H9 (cell line): ENCODE data around the gene ROBO4. TPM values are rescaled to one million over a fixed set of nuclear protein-coding genes. Genes with fewer than 3 reads are reported as not detected.

Experiments used
- DNase-seq: peaks from one replicate; pipeline ENCODE4 v3.0.0-alpha.2; 2017
- H2AFZ ChIP-seq: one replicate; pipeline ENCODE4 v1.6.1; 2013; ENCODE audit warnings: mild to moderate bottlenecking, low read length, control low read depth, moderate library complexity
- H2AK5ac ChIP-seq: 2 replicates; pipeline ENCODE4 v1.6.1; 2013; ENCODE audit warnings: low read length, control low read depth, mixed read lengths; ENCODE audit not compliant: insufficient read length
- H2BK120ac ChIP-seq: one replicate; pipeline ENCODE4 v1.6.1; 2013; ENCODE audit warnings: low read depth, mild to moderate bottlenecking, low read length, control low read depth, inconsistent platforms; ENCODE audit not compliant: poor library complexity, severe bottlenecking
- H2BK12ac ChIP-seq: 2 replicates; pipeline ENCODE4 v1.6.1; 2013; ENCODE audit warnings: low read length, control low read depth, mixed read lengths, low read depth; ENCODE audit not compliant: insufficient read length
- H2BK15ac ChIP-seq: 2 replicates; pipeline ENCODE4 v1.6.1; 2013; ENCODE audit warnings: low read depth, low read length, control low read depth
- H2BK20ac ChIP-seq: one replicate; pipeline ENCODE4 v1.6.1; 2013; ENCODE audit warnings: low read depth, mild to moderate bottlenecking, low read length, control low read depth, inconsistent platforms; ENCODE audit not compliant: poor library complexity, severe bottlenecking
- H2BK5ac ChIP-seq: 2 replicates; pipeline ENCODE4 v1.6.1; 2013; ENCODE audit warnings: low read length, control low read depth, mixed read lengths; ENCODE audit not compliant: insufficient read length
- H3K14ac ChIP-seq: 2 replicates; pipeline ENCODE4 v1.6.1; 2013; ENCODE audit warnings: low read length, control low read depth; ENCODE audit not compliant: insufficient read depth
- H3K18ac ChIP-seq: 2 replicates; pipeline ENCODE4 v1.6.1; 2013; ENCODE audit warnings: low read depth, mild to moderate bottlenecking, mixed read lengths, low read length, control low read depth; ENCODE audit not compliant: insufficient read length
- H3K23ac ChIP-seq: 2 replicates; pipeline ENCODE4 v1.6.1; 2013; ENCODE audit warnings: low read length, control low read depth, mixed read lengths, low read depth; ENCODE audit not compliant: insufficient read length
- H3K23me2 ChIP-seq: 2 replicates; pipeline ENCODE4 v1.6.1; 2013; ENCODE audit warnings: low read depth, mild to moderate bottlenecking, mixed read lengths, low read length, control low read depth; ENCODE audit not compliant: insufficient read length, poor library complexity, severe bottlenecking
- H3K27ac ChIP-seq: 2 replicates; pipeline ENCODE4 v1.5.1; 2013; ENCODE audit warnings: low read length, control low read depth, mixed read lengths, low read depth; ENCODE audit not compliant: insufficient read length
- H3K27me3 ChIP-seq: 2 replicates; pipeline ENCODE4 v1.6.1; 2013; ENCODE audit warnings: low read length, control low read depth, inconsistent platforms; ENCODE audit not compliant: insufficient read depth
- H3K4ac ChIP-seq: 2 replicates; pipeline ENCODE4 v1.6.1; 2013; ENCODE audit warnings: low read depth, mild to moderate bottlenecking, control low read depth, inconsistent platforms, low read length, moderate library complexity
- H3K4me1 ChIP-seq: 2 replicates; pipeline ENCODE4 v1.6.1; 2013; ENCODE audit warnings: low read length, control low read depth, inconsistent platforms; ENCODE audit not compliant: insufficient read depth
- H3K4me2 ChIP-seq: 2 replicates; pipeline ENCODE4 v1.6.1; 2013; ENCODE audit warnings: low read length, control low read depth, mixed read lengths; ENCODE audit not compliant: insufficient read length, insufficient read depth
- H3K56ac ChIP-seq: 2 replicates; pipeline ENCODE4 v1.6.1; 2013; ENCODE audit warnings: low read depth, mild to moderate bottlenecking, mixed read lengths, low read length, control low read depth; ENCODE audit not compliant: insufficient read length
- H3K79me1 ChIP-seq: 2 replicates; pipeline ENCODE4 v1.6.1; 2013; ENCODE audit warnings: low read depth, mild to moderate bottlenecking, moderate library complexity, low read length, control low read depth, inconsistent platforms; ENCODE audit not compliant: insufficient read depth, poor library complexity, severe bottlenecking
- H3K79me2 ChIP-seq: 2 replicates; pipeline ENCODE4 v1.6.1; 2013; ENCODE audit warnings: low read length, control low read depth, inconsistent platforms; ENCODE audit not compliant: insufficient read depth
- H3K9ac ChIP-seq: 2 replicates; pipeline ENCODE4 v1.6.1; 2013; ENCODE audit warnings: low read length, control low read depth, mixed read lengths; ENCODE audit not compliant: insufficient read length; ENCODE audit errors: extremely low read depth
- H3K9me3 ChIP-seq: one replicate; pipeline ENCODE4 v1.6.1; 2013; ENCODE audit warnings: low read depth, low read length, inconsistent platforms; ENCODE audit not compliant: control insufficient read depth
- H3T11ph ChIP-seq: one replicate; pipeline ENCODE4 v1.6.1; 2013; ENCODE audit warnings: mild to moderate bottlenecking, low read length, control low read depth, inconsistent platforms
- H4K20me1 ChIP-seq: one replicate; pipeline ENCODE4 v1.6.1; 2013; ENCODE audit not compliant: control insufficient read depth, insufficient read length, insufficient read depth
- H4K5ac ChIP-seq: 2 replicates; pipeline ENCODE4 v1.6.1; 2013; ENCODE audit warnings: low read depth, mild to moderate bottlenecking, mixed read lengths, low read length, control low read depth; ENCODE audit not compliant: insufficient read length
- H4K8ac ChIP-seq: replicated peaks from 2 replicates; pipeline ENCODE4 v1.6.1; 2013; ENCODE audit warnings: low read length, control low read depth, mixed read lengths, low read depth; ENCODE audit not compliant: insufficient read length
- H4K91ac ChIP-seq: 2 replicates; pipeline ENCODE4 v1.6.1; 2013; ENCODE audit warnings: low read depth, mild to moderate bottlenecking, moderate library complexity, mixed read lengths, low read length, control low read depth; ENCODE audit not compliant: insufficient read length
- H3K27ac Mint-ChIP-seq, 3 experiments: 2 replicates in 2 of 3; 3 replicates in 1 of 3; pipeline ENCODE4 v1.8.0; 2020 to 2021; ENCODE audit warnings: mixed read lengths in 3 of 3, mild to moderate bottlenecking in 1 of 3, moderate library complexity in 1 of 3
- H3K27me3 Mint-ChIP-seq: 2 replicates; pipeline ENCODE4 v1.8.0; 2021; ENCODE audit warnings: low read depth, mild to moderate bottlenecking, moderate library complexity, mixed read lengths
- H3K36me3 Mint-ChIP-seq, 3 experiments: 2 replicates in 2 of 3; 3 replicates in 1 of 3; pipeline ENCODE4 v1.8.0; 2020 to 2021; ENCODE audit warnings: low read depth in 3 of 3, mixed read lengths in 3 of 3; ENCODE audit not compliant: insufficient read depth in 1 of 3
- H3K4me1 Mint-ChIP-seq, 2 experiments: 2 replicates each; pipeline ENCODE4 v1.8.0; 2020; ENCODE audit warnings: mixed read lengths in 2 of 2
- H3K4me3 Mint-ChIP-seq, 2 experiments: 2 replicates in 1 of 2; 3 replicates in 1 of 2; pipeline ENCODE4 v1.8.0; 2020 to 2021; ENCODE audit warnings: mild to moderate bottlenecking in 2 of 2, mixed read lengths in 2 of 2, moderate library complexity in 1 of 2
- H3K9me3 Mint-ChIP-seq, 2 experiments: 2 replicates in 1 of 2; 3 replicates in 1 of 2; pipeline ENCODE4 v1.8.0; 2020; ENCODE audit warnings: mild to moderate bottlenecking in 2 of 2, mixed read lengths in 2 of 2, moderate library complexity in 1 of 2
- WGBS: extraction: QIAGEN DNeasy Blood & Tissue Kit; methylation state at CpG from one replicate; pipeline ENCODE4 v1.1.7; 2013; ENCODE audit warnings: missing lambda C conversion rate, low lambda C conversion rate, mixed read lengths; ENCODE audit not compliant: insufficient read length; ENCODE audit errors: extremely low coverage; 5-methylcytosine and 5-hydroxymethylcytosine counted together
- total RNA-seq: library from RNA; stranded (reverse); gene quantifications from 2 replicates; pipeline ENCODE4 v1.2.1, GENCODE V29; 2021
- TF ChIP-seq, protein P1 (sequence below): fragments of 200-600 bp; sonication (generic); conservative IDR thresholded peaks from 3 replicates; pipeline ENCODE4 v1.8.0; 2021; ENCODE audit warnings: antibody characterized with exemption, mild to moderate bottlenecking

The ROBO4 gene
- total RNA-seq, 1 experiment from 2014 or later = not detected

DNA sequence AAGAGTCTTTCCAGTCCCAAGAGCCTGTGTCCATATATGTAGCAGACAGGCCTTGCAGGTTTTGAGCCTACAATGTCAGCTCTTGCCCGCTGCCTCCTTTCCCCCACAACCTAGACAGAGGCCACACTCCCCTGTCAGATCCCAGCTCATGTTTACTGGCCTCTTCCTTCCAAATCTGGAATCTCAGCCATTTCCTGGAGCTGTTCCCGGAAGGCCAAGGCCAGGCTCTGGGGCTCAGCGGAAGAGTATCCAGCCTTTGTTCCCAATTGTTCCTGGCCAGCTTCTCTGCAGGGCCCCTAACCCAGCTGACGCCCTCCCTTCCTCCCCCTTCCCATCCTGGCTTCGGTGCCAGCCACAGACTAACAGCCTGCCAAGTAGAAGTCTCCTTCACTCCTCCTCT, 1.0 kb upstream of the ROBO4 start:
- Histone ChIP-seq H3K9ac (no peak overlapping the region), H3T11ph (no peak overlapping the region), H2AK5ac (no peak overlapping the region), H2BK20ac (no peak overlapping the region), H3K23ac (no peak overlapping the region), H3K18ac (no peak overlapping the region), H3K23me2 (no peaks in the 10 kb centered on the region), H2BK12ac (no peak overlapping the region), H4K8ac (no peak overlapping the region), H3K4me2 (no peak overlapping the region), H2AFZ (no peak overlapping the region), H4K91ac (no peak overlapping the region), H2BK5ac (no peak overlapping the region), H2BK120ac (no peak overlapping the region), H3K27me3 (no peaks in the 10 kb centered on the region; the same call in 1 of the 2 replicates), H3K9me3 (no peaks in the 10 kb centered on the region), H2BK15ac (no peak overlapping the region), H3K56ac (no peak overlapping the region), H3K27ac (no peak overlapping the region), H3K14ac (no peak overlapping the region), H3K4ac (no peak overlapping the region), H3K79me2 (no peaks in the 10 kb centered on the region), H3K79me1 (no peaks in the 10 kb centered on the region), H4K20me1 (no peaks in the 10 kb centered on the region), H4K5ac (no peak overlapping the region), H3K4me1 (peaks cover 4% of the 10 kb centered on the region; the same call in 1 of the 2 replicates)
- Mint-ChIP-seq H3K9me3 (no peaks in the 10 kb centered on the region), H3K27me3 (peaks cover 14% of the 10 kb centered on the region), H3K36me3 (no peaks in the 10 kb centered on the region), H3K4me3 (no peak overlapping the region), H3K4me1 (peaks cover 16 to 17% of the 10 kb centered on the region in 2 experiments), H3K27ac (peak overlapping the region in 1 of 3 experiments; percentile 33; a peak in 1 of 7 replicates)
- WGBS = no CpG with 5 or more reads among the region's 5 CpGs
- TF ChIP-seq, protein P1, sequence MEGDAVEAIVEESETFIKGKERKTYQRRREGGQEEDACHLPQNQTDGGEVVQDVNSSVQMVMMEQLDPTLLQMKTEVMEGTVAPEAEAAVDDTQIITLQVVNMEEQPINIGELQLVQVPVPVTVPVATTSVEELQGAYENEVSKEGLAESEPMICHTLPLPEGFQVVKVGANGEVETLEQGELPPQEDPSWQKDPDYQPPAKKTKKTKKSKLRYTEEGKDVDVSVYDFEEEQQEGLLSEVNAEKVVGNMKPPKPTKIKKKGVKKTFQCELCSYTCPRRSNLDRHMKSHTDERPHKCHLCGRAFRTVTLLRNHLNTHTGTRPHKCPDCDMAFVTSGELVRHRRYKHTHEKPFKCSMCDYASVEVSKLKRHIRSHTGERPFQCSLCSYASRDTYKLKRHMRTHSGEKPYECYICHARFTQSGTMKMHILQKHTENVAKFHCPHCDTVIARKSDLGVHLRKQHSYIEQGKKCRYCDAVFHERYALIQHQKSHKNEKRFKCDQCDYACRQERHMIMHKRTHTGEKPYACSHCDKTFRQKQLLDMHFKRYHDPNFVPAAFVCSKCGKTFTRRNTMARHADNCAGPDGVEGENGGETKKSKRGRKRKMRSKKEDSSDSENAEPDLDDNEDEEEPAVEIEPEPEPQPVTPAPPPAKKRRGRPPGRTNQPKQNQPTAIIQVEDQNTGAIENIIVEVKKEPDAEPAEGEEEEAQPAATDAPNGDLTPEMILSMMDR = no peak
- peak; percentile 51 for DNase-seq
